Neural progenitor cell (in vitro differentiated cells): ENCODE data around the gene PHC3.

Experiments used
- CTCF ChIP-seq: fragments of 200-600 bp; sonication (generic); IDR thresholded peaks from 2 replicates; pipeline ENCODE4 v1.5.1; 2017; ENCODE audit warnings: antibody characterized with exemption, mild to moderate bottlenecking
- EZH2 ChIP-seq: fragments of 200-600 bp; sonication (generic); IDR thresholded peaks from 2 replicates; pipeline ENCODE4 v1.6.1; 2017; ENCODE audit warnings: antibody characterized with exemption, mild to moderate bottlenecking, moderate library complexity

GRCh38 chr3:170225166-170225565 is 43.6 kb upstream of the PHC3 start:
- no peak for TF ChIP-seq EZH2
- no peak for TF ChIP-seq CTCF
